ENCODE measurements around the gene SHTN1.

DNA sequence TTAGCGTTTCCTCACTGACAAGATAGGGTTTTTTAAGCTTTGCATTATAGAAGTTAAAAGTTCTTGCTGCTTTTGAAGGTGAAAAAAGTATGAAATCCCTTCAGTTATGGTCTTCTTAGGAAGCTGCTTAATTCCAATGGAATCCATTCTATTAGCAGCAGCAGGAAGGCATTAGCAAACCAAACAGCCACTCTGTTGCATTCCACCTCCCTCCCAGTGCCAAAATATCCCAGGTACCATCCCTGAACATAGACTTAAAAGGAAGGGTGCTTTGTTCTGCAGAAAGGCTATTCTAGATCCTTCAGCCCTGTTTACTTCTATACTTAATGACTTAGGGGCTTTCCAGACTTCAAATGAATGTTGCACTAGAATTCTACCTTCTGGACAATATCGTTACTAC is 131.9 kb downstream of the SHTN1 start:
- TF ChIP-seq, protein P1, sequence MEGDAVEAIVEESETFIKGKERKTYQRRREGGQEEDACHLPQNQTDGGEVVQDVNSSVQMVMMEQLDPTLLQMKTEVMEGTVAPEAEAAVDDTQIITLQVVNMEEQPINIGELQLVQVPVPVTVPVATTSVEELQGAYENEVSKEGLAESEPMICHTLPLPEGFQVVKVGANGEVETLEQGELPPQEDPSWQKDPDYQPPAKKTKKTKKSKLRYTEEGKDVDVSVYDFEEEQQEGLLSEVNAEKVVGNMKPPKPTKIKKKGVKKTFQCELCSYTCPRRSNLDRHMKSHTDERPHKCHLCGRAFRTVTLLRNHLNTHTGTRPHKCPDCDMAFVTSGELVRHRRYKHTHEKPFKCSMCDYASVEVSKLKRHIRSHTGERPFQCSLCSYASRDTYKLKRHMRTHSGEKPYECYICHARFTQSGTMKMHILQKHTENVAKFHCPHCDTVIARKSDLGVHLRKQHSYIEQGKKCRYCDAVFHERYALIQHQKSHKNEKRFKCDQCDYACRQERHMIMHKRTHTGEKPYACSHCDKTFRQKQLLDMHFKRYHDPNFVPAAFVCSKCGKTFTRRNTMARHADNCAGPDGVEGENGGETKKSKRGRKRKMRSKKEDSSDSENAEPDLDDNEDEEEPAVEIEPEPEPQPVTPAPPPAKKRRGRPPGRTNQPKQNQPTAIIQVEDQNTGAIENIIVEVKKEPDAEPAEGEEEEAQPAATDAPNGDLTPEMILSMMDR (conservative IDR thresholded peaks at IDR 0.05 in 1 of 2, IDR thresholded peaks at IDR 0.05 in 1 of 2; ENCODE audit: low read depth in 1 of 2, low read length in 2 of 2), result no peak
- TF ChIP-seq EZH2 (IDR thresholded peaks at IDR 0.05; ENCODE audit: low read length, missing control alignments), result no peak

Measured in fibroblast of lung (primary cell).